Fibroblast of skin of back (primary cell): Measurements from ENCODE around the gene KIF2A.

ENCODE experiments used
- DNase-seq: peaks from one replicate; pipeline ENCODE4 v3.0.0-alpha.2; 2013

The KIF2A gene

DNA sequence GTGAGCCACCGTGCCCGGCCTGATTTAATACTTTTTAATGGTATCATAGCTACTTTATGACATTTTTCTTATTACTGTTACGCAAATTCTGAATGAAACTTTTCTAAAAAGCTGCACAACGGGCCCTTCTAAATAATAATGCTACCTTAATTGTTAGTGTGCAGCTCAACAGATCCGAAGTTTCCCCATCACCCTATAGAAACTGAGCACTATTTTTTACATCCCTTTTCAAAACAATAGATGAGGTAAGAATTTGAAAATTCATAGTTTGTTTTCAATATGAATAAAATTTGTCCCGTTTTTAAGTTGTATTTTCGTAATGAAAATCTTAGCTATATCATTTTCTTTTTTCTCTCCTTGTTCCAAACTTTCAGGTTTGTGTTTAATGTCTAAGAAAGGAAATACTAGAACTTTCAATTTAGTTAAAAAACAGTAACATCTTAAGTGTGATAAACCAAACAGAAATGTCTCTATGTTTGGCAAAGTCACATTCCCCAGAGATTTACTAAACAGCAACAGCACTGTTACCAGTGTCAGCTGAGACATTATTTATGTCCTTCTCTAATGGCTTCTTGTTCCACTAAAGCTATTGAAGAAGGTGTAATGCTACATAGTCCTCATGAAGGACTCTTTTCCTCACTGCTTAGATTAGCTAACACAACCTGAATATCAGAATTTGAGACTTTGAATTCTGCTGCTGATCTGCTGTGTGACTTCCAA, 22.9 kb downstream of the KIF2A start:
- DNase-seq, result no peak

DNA sequence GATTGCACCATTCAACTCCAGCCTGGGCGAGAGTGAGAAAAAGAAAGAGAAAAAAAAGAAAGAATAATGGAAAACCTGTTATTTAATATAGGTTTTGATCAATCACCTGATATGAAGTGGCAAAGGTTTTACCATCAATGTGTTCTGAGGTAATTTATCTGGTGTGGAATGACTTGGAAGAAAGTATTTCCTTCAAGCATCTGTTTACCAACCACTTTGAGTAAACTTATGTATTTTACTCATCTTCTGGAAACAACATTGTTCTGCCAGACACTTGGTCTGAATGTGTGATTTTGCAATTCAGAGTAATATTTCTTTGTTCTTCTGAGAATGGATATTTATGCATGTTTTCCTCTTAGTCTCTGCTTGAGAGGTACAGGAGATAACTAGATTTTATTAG, 24.3 kb downstream of the KIF2A start:
- no peak for DNase-seq

DNA sequence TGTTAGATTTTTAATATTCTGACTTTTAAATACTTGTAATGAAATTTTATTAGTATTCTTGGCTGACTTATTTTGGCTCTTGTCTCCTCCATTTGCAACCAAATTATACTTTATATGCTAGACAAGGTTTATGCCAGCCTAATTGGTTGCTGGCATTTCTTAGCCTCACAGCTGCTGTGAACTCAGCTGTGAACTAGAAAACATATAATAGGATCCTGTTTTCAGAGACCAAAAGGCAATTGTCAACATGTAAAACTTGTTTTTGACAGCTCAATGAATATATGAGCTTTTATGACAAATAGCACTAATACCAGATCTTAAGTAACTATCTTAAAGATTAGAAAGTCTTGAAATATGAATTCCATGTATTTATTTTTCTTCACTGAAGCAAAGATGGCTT, 25.9 kb downstream of the KIF2A start:
- no peak for DNase-seq

DNA sequence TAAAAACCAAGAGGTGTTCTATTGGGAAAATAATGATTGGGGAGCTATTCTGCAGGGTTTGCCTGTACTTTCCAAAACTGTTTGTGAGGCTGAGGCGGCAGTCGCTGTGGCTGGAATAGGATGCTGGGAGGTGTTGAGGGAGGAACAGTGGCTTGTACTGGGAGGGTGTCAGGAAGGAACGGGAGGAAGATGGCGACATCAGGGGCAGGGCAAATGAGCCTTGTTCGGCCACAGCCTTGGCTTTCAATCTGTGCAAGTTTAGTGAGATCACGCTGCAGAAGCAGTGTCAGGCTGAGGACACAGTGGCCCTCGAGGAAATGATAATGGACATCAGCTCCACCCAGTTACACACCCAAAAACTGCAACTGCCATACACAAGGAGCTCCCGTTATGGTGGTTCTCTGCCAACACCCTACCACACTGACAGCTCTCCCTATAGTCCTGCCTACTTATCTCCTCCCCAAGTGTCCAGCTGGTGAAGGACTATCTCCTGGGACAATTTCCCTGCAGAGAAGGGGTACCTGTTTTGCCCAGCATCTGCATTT, 27.3 kb downstream of the KIF2A start:
- no peak for DNase-seq

DNA sequence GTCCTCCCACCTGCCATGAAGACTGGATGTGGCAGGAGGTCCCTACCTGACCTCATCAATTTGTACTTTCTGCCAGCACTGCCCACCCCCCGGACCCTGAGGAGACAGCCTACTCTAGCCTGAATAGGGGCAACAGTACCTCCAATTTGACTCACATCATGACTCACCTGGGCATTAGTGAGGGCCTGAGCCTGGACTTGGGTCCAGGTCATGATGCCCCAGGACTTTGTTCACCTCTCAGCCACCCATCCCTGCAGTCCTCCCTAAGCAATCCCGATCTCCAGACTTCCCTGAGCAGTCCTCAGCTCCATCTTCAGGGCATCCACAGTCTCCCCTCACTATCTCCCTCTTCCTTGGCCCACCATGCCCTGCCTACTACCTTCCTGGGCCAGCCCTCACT, 28.1 kb downstream of the KIF2A start:
- DNase-seq, result no peak

DNA sequence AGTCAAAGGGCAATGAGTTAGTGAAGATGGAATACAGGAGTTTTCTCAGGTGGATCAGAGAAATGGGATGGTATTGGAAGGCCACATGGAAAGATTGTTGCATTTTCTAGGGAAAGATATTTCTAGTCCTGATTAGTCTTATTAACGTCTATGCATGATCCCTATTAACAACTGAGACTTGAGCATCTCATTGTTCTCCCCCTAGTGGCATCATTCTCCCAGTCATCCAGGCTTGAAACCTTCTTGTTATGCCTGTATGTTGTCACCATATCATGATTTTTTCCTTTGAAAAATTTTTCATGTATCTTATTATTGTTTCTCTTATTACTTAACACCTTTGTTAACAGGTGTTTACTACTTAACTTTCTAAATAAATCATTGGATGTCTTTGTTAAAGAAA, 34.4 kb downstream of the KIF2A start:
- no peak for DNase-seq

DNA sequence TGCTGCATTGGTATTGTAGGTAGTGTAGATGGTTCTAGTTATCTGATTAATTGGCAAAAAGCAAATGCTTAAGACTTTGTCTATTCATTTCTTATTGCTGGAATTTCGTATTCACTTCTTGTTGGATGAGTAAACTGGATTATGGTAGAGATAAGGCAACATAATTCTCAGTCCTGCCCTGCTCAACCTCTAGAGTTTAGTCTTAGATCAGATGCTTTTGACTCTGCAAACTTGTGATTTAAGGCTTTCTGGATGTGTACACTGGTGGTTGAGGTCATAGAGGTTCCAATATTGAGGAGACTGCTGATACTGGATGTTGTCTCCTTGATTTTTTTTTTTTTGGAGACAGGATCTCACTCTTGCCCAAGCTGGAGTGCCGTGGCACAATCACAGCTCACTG, 35.0 kb downstream of the KIF2A start:
- no peak for DNase-seq

DNA sequence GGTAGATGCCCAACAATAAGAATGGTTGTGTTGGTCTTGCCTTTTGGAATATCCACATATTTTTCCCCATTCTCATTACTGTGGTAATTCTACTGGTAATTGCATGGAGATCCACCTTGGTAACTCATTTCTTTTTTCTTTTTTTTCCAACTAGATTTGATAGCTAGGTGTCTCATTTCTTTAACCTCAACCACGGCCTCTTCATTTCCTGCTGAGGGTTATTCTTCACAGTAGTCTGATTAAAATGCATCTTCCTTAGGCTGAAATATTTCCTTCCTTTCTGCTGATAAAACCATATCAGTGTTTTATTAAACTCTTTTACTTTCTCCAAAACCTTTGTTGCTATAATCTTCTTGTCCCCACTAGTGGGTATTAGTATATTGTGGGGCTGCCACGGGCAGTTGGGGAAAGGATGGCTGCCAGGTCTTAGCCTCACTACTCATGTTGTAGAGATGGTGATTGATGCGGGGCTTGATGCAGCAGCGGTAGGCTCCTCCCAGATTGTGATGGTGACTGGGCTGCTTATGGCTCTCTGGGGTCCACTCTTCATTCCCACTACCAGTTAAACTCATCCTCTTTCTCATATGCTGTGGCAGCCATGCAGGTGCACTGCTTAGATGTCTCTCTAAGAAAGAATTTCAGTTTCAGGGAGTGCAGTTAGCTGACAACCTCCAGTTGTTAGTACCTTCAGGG, 35.9 kb downstream of the KIF2A start:
- DNase-seq, result no peak

DNA sequence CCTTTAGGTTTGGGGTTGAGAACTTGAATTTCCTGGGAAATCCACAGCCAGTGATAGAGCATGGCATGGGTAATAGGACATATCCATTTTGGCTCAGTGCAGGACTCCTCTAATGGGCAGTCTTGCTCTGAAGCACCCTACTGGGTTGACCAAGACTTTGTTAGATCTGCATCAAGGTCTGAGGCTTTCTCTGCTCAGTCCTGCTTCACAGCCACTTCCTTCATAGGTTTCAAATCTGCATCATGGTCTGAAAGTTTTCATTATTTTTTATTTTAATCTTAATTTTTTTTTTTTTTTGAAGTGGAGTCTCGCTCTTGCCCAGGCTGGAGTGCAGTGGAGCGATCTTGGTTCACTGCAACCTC, 36.5 kb downstream of the KIF2A start:
- no peak for DNase-seq

DNA sequence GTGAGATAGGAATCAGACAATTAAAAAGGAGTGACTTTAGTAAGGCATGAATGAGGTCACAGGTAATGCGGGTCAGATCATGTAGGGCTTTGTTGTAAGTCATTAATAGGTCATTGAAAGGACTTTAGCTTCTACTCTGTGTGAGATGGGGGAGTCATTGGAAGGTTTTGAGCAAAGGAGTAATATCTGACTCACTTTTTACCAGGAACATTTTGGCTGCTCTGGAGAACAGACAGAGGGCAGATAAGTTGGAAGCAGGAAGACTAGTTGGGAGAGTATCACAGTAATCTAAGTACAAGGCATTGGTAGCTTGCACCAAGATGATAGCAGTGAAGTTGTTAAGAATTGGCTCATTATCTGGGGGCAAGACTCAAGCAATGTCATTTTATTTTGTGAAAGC, 37.4 kb downstream of the KIF2A start:
- no peak for DNase-seq

DNA sequence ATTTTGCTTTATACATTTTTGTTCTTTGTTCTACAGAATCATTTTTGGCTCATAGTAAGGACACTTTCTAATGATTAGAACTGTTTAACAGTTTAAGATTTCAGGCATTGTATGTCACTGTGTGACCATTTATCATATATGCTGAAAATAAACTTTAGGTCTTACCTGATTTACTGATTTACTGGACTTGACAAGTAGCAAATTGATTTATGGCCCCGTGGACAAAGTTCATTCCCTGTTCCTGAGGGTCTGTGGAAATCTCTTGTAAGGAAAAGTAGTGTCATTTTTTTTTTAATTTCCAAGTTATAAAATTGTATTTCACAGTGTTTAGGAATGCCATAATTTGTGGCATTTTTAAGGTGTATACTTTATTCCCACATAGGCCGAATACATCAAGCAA, 40.7 kb downstream of the KIF2A start:
- DNase-seq, result no peak

DNA sequence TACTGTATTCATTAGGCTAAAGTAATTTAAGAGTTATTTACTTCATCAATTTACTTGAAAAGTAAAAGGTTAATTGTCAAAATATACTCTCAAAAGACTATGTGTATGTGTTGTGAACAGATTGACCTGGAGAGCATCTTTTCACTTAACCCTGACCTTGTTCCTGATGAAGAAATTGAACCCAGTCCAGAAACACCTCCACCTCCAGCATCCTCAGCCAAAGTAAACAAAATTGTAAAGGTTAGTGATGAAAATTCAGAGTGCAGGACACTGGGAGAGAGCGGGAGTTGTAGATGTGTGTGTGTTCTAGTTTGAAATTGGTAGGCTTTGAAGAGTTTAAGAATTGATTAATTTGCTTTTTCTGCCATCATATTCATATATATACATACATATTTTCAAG, 41.9 kb downstream of the KIF2A start:
- no peak for DNase-seq

DNA sequence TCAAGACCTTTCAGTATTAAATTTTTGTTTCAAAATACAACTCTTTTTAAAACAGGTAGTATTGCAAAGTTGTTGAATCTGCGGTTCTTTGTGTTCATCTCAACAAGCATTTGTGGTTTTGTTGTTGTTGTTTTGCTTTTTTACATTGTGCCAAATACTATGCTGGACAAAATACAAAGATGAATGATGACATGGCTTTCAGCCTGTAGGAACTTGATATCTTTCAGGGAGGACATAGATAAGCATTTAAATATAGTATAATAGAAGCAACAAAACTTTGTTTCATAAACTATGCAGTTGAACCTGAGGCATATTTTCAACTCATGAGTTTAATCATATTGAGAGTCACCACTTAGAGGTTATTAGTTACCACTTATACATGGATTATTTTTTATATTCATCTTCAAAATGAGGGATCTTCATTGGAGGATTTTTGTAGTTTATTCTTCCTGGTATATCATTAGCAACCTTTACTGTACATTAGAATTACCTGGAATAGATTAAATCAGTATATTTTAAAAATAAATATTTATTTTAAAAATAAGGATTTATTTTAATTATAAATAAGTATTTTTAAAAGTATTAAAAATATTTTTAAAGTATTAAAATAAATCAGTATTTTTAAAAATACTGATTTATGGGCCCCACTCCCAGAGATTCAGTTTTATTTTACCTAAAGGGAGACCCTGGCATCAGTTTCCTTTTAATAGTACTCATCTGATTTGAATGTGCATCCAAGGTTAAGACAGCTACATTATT, 42.9 kb downstream of the KIF2A start:
- no peak for DNase-seq

DNA sequence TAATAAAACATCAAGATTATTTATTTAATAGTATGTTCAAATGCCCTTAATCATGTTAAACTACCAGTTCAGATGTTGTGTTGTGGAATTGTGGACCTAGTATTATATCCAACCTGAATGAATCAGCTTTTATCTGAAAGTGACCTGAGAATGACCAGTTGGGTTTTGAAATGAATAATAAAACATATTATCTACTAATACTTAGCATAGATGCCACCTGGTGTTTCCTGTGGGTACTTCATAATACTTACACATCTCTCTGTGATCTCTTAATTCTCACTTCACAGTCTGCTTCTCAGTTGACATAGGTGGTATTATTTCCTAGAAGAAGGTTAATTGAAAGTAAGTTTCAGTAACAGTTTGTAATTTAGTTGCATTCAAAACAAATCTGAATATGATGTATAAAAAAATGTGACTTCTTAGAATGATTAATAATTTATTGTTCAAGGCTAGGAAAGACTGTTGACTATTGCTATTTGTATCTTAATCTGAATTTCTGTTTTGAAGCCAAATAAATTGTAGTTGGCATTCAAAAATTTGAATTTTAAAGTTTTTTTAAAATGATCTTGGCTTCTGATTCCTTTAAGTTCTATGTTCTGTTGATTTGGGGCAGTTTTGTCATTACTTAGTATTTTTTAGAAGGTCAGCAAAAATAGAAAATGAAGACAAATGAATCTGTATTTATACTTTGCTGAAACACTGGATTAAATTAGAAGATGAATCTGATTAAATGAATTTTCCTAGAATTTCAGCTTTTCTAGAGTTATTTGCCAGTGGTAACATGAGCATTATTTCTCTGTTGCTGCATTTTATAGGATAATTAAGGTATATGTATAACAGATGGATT, 48.2 kb downstream of the KIF2A start:
- DNase-seq, result peak; percentile 43

DNA sequence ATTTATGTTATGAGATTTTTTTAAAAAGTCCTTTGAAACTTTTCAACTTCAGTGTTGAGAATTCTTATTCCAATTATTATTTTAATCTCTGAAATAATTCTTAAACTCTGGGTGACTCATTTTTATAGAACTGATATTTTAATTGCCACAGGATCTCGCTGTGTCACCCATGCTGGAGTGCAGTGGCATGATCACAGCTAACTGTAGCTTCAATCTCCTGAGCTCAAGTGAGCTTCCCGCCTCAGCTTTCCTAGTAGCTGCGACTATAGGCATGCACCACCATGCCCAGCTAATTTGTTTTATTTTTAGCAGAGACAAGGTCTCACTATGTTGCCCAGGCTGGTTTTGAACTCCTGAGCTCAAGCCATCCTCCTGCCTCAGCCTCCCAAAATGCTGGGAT, 56.7 kb downstream of the KIF2A start:
- DNase-seq, result no peak

DNA sequence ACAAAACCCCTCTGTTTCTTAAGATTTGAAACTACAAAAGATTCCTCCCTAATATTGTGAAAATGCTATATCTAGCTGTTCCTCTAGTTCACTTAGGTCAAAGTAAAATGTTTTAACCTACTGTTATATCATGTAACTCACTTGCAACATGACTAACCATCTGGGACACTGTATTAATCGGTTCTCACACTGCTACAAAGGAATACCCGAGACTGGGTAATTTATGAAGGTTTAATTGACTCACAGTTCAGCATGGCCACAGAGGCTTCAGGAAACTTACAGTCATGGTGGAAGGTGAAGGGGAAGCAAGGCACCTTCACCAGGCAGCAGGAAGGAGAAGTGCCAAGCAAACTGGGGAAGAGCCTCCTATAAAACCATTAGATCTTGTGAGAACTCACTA, 63.0 kb downstream of the KIF2A start:
- DNase-seq, result no peak

DNA sequence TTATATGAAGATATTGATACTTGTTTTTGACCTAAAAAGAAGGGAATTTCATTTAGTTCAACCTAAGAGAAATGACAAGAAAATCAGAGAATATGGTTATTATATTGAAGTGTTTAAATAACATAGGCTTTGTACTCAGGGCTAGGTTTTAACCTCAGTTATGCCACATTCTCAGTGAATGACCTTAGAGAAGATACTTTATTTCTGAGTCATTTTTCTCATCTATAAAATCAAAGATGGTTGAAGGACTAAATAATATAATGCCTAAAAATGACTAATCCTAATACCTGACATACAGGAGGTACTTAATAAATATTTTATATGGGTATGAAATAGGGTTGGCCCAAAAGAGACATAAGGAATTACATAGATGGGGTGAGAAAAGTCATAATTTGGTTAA, 65.4 kb downstream of the KIF2A start:
- peak; percentile 20 for DNase-seq

DNA sequence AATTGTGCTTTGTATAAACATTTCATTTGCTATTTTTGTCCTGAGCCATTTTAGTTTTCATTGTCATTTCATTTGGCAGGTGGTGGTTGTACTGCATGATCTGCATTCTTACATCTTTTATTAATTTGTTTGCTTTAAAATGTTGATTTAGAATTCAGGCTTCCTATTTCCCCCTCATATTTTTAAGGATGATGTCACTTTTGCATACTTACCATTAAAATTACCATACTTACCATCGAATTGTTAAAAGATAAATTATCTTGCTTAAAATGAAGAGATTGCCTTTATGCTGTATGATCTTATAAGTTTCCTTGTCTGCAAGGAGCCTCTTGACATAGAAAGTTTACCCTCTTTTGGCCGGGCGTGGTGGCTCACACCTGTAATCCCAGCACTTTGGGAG, 66.6 kb downstream of the KIF2A start:
- no peak for DNase-seq

DNA sequence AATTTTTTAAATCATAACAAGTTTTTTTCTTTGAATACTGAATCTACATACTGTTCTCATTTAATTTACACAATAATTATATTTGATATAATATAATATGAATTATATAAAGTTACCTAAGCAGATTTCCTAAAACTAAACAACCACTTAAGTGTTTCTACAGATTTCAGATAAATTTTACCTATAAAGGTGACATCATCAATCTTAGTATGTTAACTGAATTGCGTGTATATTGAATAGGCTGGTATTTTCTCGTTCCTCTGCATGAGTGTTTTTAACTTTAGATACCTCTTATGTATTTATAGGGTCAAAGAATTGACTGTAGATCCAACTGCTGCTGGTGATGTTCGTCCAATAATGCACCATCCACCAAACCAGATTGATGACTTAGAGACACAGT, 67.4 kb downstream of the KIF2A start:
- no peak for DNase-seq

DNA sequence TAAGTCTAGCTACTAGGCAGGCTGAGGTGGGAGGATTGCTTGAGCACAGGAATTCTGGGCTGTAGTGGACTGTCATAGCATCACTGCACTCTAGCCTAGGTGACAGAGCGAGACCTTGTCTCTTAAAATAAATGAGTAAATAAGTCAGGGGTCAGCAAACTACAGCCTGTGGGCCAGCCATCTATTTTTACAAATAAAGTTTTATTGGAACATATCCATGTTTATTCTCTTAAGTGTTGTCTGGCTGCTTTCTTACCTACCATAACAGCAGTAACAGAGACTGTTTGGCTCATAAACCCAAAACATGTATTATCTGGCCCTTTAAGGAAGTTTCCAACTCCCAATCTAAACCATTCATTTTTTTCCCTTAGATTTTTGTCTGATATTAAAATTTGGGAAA, 68.1 kb downstream of the KIF2A start:
- no peak for DNase-seq

DNA sequence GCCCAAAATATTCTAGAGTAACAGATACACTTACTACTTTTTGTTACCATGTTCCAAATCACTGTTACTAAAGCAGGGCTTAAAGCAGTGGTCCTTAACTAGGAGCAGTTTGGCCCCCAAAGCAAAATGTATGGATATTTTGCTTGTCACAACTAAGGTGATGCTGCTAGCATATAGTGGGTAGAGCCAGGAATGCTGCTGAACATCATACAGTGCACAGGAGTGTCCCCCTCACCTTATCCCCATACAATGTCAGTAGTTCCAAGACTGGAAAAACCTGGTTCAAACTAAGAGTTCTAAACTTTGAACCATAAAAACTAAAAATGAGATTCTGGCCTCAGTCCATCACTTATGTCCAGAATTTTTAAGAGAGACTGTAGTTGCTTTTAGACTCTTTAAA, 69.6 kb downstream of the KIF2A start:
- no peak for DNase-seq

DNA sequence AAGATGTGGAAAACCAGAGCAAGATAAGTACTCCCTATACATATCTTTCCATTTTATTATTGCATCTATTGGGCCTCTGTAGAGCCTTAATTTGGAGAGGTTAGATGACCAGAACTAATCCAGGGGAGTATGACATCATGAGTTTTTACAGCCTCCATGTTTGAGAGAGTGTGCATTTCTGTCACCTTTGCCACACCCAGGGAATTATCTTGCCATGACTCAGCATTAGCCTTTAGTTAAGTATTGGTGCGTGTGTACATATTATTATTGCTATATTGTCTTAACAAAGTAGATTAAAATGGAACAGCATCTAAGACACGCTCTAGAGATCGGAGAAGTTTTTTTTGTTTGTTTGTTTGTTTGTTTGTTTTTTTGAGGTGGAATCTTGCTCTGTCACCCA, 70.1 kb downstream of the KIF2A start:
- DNase-seq, result peak; percentile 12

DNA sequence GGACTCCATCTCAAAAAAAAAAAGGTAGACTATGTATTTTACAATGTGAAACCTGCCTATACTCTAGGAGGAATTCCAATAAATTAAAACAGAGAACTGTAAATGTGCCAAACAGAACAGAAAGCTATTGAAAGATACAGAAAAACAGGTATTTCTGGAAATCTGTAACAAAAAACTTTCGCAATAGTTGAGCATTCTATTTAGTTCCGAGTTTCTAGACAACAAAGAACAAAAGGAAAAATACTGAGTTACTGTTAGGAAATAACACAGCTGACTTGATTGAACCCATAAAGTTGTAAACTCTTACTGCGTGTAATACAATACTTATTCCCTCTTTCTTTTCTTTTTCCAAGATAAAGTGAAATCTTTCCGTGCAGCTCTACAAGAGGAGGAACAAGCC, 79.1 kb downstream of the KIF2A start:
- no peak for DNase-seq
